HG03095 (cell line): ENCODE results near the gene HOXA2.

ENCODE experiments used
- ATAC-seq: cut with Tn5 transposase; IDR thresholded peaks from one replicate; pipeline ENCODE4 v1.9.1; 2021; ENCODE audit warnings: moderate library complexity; ENCODE audit not compliant: unreplicated experiment

Gene HOXA2

DNA sequence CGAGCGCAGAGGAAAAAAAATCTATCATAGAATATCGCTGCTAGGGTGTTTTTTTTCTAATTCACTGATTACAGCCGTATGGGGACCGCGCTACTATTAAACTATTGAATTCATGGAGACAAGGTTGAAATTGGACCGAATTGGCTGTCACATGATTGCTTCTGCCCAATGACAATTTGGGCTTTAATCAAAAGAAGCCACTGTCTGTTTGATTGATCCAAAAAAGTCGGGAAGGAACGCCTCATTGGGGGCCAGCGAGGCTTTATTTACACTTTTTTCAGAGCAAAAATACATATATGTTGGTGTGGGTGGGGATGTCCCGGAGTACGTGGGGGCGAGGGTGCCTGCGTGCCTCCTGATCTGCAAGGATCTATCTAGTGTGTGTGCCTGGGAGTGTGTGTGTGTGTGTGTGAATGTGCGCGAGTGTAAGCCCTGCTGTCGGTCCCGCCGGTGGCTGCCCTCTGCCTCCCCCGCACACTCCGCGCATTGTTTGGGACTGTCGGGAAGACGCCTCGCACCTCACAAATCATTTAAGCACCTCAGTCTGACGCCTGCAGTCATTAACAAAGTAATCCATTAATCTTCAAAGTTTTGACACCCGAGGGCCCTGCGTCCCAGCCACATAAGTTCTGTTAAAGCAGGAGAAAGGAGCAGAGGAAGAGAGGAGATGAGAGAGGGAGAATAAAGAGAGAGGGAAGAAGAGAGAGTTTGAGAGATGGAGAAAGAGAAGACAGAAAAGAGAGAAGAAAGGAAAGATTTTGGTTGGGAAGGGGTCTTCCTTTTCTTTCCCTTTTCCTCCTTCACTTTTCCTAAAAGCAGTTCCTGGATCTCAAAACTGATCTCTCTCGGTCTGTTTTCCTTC lies at the start of gene HOXA2:
Gene HOXA2 (minus strand): TSS at position 103 of the 862 bp plus-strand sequence. CDS start 183 bp downstream, outside the sequence.
- ATAC-seq = no peak

DNA sequence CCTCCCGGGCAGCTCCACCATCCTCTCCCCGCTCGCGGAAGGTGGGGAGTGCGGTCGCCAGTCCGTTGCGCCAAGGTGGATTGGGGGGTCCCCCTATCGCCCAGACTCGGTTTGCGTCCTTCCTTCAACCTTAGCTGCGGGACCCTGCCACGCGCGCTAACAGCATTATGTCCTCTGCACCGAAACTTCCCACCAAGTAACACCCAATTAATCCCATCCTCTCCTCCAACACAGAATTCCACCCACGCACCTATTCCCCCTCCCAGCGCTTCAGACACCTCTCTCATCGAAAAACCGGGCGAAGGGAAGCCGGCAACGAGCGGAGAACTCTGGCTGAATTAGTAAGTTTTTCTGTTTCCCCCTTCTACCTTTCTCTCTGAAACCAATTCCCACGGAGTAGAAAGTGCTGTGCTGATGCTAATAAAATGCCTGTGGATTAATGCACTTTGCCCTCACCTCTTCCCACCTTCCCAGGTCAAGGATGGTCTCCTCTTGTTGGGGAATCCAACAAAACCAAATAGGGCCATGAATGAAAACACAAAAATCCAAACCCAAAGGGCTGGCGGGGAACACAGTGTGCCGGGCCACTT lies 49.0 kb upstream of the HOXA2 start:
- ATAC-seq = no peak

DNA sequence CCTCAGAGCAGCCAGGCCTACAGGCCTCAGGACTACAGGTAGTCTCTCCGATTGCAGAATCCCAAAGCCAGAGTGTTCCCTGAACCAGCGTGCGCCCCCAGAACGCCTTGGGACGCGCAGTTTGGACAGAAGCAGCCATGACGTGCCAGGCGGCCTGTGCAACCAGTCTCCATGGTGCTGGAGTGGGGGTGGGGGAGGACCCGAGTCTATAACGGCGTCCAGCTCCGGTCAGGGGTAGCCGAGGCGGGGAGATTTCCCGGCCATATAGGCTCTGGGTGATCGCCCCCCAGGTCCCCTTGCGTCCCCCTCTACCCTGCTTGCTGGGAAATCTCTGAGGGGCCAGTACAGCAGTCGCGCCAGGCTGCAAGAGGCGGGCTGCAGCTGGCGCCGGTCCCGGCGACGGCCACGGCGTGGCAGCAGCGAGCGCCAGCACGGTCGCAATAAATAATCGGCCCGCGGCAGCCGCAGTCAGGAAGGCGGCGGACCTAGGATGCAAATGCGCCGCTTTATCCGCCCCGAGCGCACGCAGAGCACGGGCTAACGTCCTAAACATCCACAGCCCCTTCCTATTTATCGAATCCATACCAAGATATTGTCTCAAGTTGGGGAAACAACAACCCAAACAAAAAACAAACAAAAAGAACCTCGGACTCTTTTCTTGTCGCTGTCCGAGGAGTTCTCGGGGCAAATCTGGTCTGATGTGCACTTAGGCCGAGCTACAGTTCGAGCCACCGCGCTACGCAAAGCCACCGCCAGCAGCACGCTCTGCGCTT lies 48.3 kb upstream of the HOXA2 start:
- peak; percentile 89 for ATAC-seq

DNA sequence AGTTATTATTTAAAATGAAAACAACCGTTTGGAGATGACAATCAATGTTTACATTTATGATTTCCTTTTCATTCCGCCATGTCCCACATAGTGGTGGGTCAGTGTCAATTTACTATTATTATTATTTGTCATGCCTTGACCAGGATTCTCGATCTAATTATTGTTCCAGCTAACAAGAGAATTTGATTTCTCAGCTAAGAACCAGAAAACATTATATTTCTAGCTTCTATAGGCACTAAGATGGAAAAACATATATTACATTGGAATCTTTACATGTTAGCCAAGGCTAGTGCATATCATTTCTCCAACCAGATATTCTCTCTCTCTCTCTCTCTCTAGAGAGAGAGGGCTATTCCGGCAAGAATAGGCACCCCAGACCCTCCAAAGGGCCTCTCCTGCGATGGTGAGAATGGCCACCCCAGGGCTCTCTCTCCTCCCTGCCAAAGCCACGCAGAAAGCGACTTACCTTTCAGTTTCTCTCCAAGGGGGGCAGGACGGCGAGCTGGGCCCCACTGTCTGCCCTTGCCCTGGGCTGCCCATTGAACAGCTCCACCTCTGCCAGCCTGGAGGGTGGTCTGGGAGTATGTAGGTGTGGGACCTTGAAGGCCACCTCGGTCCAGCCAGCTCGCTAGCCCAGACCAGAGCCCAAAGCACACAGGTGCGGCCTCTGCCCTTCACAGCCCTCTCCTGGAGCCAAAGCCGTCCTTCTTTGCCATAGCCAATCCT lies 47.5 kb upstream of the HOXA2 start:
- no peak for ATAC-seq

DNA sequence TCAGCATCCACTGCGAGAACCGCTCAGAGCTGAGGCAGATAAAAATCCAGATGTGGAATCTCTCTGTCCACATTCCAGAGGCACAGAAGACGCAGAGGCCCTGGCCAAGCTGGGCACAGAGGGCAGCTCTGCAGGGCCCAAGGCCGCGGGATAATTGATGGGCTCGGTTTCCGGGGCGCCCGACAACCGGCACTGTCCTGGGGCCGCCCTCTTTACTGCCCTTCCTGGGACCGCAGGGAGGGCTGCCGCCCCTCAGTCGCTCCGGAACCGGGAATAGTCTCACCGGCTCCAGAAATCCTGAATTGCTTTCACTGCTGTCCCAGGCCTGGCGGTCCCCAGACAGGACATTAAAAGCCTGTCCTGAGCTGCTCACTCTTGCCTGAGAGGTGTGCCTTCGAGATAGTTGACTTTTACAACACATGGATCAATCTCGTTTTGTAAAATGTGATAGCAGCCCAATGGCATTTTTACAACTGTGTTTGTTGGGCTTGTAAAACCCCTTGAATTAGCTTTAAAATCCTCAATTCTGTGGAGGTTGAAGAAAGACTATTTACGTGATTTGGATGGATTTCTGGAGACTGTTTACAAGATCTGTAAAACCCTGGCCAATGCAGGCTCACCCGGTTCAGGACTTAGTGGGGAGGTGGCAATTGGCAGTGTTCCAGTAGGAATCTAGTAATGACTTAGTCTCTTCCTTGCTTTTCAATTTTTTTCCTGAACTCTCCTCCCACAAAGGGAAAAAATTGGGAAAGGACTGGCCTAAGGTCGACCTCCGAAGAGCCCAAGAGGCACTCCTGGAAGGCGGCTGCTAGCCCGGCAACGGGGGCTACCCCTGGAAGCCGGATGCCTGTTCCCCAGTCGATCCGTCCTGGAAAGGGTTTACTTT lies 46.5 kb upstream of the HOXA2 start:
- ATAC-seq = no peak

DNA sequence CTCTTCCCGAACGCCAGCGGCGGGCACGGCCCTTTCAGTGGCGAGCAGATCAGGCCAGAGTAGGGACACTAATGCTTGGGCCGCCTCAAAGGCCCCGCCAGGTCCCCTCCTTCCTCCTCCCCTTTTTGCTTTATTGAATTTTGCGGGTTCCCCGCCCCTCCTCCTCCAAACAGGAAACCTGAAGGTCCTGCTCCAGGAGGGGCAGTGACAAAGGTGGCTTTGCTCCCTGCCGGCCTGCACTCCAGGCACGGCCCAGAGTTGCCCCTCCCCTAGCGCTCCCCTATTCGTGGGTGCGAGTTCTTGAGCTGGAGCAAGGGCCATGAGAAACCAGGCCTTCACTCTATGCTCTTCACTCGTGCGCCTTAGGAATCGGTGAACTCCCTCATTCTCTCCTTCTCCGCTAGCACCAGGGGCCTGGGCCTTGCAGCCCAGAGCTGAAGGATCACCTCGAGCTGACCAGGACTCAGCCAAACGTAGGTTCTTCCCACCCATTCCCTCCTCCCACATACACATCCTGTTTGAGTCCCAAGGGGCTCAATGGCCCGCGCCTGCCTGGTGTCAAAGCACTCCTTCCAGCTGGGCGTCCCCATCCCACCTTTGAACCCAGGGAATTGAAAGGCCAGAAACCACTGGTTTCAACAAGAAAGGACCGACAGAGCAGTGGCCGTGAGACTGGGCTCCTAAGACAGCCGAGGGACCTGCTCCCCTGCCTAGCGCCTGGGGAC lies 45.7 kb upstream of the HOXA2 start:
- no peak for ATAC-seq

DNA sequence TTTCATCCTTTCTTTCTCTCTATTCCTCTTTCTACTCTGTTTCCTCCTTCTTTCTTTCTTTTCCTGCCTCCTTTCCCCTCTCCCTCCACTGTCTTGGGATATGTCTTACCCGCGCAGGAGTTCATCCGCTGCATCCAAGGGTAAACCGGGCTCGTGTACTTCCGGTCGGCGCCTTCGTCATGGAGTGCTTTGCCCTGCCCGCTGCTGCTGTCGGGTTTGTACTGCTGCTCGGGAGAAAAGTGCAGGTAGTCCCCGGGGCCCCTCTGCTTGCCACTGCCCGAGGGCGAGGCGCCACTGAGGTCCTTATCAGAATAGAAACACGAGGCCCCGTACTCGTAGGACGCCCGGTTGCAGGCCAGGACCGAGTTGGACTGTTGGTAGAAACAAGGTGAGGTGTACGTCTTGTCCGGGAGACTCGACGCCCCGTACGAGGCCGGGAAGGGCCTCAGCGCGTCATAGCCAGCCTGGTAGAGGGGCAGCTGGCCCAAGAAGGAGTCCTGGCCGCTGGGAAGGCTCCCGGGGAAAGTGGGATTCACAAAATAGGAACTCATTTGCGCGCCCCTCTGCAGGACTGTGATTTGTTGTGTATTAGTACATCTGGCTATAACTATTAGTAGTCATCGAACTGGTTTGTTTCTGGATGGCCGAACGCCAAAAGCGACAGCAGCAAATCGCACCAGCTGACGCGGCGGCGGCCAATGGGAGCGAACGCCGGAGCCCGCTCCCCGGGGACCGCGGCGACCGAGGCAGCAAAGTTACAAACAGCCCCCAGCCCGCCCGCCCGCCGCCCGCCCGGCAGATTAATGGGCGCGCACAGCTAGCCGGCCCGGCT lies 44.9 kb upstream of the HOXA2 start, which contains the start of gene HOXA6:
Gene HOXA6 (minus strand): TSS at position 576 of the 832 bp plus-strand sequence. CDS start 25 bp downstream, at position 551.
- no peak for ATAC-seq

DNA sequence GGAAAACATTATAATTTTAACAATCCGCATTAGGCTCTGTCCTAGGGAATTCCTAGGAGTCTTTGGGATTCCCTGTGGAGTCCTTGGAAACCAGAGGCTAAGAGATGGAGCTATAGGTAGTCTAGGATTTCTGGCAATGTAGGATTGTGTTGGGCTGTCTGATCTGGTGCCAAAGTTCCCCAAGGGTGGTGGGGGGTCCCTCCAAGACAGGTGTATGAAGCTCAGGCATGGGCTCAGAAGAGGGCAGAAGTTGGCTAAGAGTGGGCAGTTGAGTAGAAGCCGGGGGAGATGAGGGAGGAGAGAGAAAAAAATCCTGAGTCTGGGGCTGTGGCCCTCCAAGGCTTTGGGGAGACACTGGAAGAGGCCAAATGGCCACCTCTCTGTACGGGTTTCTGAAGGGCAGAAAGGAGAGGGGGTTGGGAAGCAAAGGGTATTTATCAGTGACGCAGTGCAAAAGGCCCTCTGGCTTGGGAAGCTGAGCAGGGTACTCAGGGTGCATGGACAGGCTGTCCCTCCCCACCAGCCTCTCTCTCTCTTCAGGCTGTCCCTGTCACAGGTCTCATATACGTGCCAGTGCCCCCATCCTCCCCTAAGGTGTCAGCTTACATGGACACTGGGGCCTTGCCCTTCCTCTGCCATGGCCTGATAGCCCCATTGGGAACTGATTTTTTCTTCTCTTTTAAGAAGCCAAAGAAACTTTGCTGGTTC lies 44.2 kb upstream of the HOXA2 start:
- ATAC-seq = no peak

DNA sequence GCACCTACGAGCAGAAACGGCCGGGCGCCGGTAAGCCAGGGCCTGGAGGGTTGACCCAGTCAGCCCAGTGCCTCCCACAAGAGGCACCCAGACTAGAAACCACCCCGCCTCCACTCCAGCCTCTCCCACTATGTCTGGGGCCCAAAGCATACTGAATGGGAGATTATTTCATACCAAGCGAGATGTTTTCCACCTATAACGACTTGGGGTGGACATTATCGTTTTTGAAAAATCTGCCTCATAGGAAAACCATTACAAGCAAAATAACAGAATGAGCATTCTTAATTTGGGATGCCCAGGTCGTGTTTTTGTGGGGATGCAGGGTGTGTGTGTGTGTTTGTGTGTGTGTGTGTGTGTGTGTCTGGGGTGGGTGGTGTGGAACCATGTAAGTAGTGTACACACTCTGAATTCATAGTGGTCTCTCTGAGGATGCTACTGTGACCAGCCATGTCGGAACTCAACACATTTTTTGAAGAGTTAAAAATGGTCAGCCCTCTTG lies 43.5 kb upstream of the HOXA2 start:
- ATAC-seq = no peak

DNA sequence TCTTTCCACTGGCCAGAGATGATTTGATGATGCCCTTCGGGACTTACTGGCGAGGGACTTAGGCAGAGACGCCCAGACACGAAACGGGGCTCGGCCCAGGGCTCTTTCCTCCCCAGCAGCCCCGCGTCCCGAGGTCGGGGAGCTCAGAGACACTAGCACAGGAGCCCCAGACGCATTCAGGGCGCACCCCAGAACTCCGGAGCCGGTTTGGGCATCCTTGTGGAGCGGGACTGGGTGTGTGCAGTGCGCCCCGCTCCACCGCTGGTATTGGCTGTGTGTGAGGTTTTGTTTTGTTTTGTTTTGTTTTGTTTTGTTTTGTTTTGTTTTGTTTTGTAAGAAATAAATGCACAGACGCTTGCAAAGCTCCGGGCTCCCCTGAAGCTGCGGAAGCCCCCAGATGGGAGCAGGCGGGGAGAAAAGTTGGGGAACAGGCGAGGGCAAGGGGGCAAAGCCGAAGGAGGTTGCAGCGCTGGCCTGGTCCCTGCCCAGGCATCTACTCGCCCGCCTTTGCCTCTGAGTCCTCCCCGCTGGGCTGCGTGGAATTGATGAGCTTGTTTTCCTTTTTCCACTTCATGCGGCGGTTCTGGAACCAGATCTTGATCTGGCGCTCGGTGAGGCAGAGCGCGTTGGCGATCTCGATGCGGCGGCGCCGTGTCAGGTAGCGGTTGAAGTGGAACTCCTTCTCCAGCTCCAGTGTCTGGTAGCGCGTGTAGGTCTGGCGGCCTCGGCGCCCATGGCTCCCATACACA lies 42.9 kb upstream of the HOXA2 start:
- ATAC-seq = no peak

DNA sequence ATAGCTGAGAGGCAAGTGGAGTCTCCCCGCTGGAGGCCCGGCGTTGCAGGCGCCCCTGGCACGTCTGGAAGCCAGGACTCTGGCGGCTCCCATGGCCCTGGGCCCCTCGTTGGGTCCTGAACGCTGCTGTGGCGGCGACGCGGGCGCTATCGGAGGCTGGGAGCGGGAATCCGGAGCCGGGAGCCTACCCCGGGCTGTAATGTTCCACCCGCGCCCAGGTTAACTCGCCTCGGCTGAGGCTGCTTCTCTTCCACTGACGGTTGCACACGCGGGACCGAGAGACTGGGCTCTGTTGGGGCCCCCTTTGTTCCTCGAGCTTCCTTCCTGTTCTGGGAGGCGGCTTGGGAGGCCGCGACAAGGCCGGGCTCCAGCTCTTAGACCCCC lies 42.3 kb upstream of the HOXA2 start:
- ATAC-seq = no peak

DNA sequence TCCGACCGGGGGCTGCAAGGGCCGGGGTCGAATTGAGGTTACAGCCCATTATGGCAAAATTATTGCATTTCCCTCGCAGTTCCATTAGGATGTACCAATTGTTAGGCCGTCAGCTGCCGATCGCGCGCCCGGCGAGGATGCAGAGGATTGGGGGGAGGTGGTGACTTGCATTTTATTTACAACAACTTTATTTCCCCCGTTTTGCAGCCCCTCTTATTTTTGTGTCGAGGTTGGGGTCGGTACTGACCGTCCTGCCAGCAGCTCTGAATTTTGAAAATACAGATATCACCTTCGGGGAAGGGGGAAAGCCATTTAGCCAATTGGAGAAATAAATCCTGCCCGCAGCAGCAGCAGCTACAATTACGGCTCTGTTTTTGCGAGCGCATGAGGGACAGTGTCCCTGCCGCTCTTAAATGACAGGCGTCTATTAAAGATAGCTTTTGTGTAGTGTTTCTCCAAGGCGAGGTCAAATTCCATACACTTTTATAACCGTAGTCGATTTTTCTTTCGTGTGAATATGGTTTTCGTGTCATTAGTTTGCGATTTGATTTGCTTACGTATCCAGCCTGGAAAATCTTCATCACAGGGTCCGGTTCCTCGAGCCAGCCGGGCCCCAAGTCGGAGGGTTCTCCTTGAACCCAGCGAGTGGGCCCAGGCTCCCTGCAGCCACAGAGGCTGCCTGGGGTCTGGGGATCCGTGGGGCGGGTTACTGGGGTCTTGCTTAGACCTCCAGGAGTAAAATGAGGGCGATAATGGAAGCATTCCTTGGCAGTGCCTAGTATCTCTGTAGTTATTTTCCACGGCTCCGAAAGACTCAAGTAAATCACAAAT lies 41.7 kb upstream of the HOXA2 start:
- no peak for ATAC-seq

DNA sequence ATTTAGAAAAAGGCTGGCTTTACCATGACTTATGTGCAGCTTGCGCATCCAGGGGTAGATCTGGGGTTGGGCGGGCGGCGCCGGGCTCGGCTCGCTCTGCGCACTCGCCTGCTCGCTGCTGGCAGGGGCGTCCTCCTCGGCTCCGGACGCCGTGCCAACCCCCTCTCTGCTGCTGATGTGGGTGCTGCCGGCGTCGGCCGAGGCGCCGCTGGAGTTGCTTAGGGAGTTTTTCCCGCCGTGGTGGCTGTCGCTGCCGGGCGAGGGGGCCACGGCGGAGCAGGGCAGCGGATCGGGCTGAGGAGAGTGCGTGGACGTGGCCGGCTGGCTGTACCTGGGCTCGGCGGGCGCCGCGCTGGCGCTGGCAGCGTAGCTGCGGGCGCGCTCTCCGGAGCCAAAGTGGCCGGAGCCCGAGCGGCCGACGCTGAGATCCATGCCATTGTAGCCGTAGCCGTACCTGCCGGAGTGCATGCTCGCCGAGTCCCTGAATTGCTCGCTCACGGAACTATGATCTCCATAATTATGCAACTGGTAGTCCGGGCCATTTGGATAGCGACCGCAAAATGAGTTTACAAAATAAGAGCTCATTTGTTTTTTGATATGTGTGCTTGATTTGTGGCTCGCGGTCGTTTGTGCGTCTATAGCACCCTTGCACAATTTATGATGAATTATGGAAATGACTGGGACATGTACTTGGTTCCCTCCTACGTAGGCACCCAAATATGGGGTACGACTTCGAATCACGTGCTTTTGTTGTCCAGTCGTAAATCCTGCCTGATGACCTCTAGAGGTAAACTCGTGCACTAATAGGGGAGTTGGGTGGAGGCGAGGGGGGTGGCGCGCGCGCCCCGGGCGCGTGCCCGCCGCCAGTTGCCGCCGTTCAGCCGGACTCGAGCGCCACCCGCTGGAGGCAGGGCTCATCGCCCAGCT lies 40.8 kb upstream of the HOXA2 start, which contains the start of gene HOXA5:
Gene HOXA5 (minus strand): TSS at position 659 of the 927 bp plus-strand sequence. CDS start 74 bp downstream, at position 585.
- ATAC-seq = no peak

DNA sequence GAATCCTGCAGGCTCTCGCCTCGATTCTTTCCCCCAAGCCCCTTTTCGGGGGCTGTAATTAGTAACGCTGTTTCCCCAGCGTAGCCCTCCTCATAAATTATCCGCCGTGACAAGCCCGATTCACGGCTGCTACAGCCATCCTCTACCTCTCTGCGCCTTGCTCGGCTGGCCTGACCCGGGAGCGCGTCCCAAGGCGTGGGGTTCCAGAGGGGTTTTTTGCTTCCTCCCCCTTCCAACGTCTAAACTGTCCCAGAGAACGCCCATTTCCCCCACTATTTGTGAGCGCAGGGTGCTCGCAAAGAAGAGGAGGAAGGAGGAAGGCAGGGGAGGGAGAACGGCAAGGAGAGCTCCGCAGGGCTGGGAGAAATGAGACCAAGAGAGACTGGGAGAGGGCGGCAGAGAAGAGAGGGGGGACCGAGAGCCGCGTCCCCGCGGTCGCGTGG lies 40.1 kb upstream of the HOXA2 start:
- ATAC-seq = no peak
